GM12873 (cell line): ENCODE measurements around the gene STK17B.

Source experiments
- CTCF ChIP-seq: IDR thresholded peaks from 2 replicates; pipeline ENCODE4 v1.5.1; 2012; ENCODE audit warnings: low read depth, mild to moderate bottlenecking, moderate library complexity, low read length, control low read depth; ENCODE audit not compliant: insufficient read depth; ENCODE audit errors: missing control alignments

STK17B gene

GRCh38 chr2:196155575-196155974 is 15.8 kb downstream of the STK17B start:
- TF ChIP-seq CTCF, result no peak

- TF ChIP-seq CTCF, result no peak
Measured at GRCh38 chr2:196153480-196153879, 17.9 kb downstream of the STK17B start.

- no peak for TF ChIP-seq CTCF
Measured at GRCh38 chr2:196149948-196150347, 21.4 kb downstream of the STK17B start.

GRCh38 chr2:196148736-196149135 is 22.6 kb downstream of the STK17B start:
- no peak for TF ChIP-seq CTCF

GRCh38 chr2:196145256-196145655 is 26.1 kb downstream of the STK17B start:
- no peak for TF ChIP-seq CTCF

GRCh38 chr2:196144513-196145126 is 26.8 kb downstream of the STK17B start:
- no peak for TF ChIP-seq CTCF

GRCh38 chr2:196143730-196144131 is 27.6 kb downstream of the STK17B start:
- TF ChIP-seq CTCF, result no peak
